GM08714 (cell line): ENCODE results near the gene G6PC3.
A peak's percentile ranks its signal among the peaks of the same experiment; 100 is the strongest.
"Not testable (repeated sequence)": the region's sequence is repeated elsewhere in the genome, so short reads cannot be mapped to it uniquely, and the experiment has no call there.

Experiments used
- H3K4me3 ChIP-seq: fragments of 200-500 bp; sonication (Bioruptor generic); 2 replicates; pipeline ENCODE4 v1.5.1; 2014; ENCODE audit warnings: mild to moderate bottlenecking, low read length, inconsistent platforms
- ZNF274 ChIP-seq: IDR thresholded peaks from 2 replicates; pipeline ENCODE4 v1.6.1; 2012; ENCODE audit warnings: mild to moderate bottlenecking, low read depth, low read length

G6PC3 gene

DNA sequence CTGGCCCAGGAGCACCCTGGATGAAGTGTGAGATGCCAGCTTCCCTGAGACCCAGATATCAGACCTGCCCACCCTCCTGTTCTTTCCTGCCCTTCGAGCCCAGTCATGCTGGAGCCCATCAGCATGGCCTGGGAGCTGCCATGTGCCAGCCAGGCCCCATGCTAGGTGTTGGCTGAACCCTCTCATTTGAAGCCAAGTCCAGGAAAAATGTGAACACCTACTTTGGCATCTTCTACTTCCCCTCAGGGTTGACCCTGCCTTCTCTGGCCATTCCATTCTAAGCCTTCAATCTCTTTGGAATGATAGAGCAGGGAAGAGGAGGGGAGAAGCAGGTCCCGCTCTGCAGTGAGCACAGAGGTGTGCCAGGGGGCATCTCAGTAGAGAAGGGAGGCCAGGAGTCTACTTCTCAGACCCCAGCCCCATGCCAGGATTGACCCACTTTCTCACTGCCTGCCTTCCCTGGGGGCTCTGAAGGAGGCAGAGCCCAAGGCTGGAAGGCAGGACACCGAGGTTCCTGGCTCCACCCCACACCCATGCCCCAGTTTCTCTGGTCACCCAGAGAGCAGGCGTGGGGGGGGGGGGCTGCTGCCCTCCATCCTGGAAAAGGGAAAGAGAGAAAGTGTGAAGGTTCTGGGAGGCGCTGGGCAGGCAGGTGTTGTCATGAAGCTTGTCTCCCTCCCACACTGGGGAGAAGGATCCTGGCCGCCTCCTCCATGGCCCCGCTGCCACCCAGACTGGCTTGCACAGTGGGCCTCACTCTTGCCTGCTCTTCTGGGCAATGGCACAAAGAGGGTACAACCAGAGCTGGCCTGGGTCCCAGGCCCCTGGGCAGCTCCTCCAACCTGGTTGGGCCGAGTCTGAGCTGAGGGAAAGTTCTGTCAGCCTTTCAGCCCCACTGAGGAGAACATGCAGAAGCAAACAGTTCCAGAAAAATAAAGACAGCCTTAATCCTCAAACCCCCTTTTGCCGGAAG is 43.6 kb downstream of the G6PC3 start:
- TF ChIP-seq ZNF274 = no peak

DNA sequence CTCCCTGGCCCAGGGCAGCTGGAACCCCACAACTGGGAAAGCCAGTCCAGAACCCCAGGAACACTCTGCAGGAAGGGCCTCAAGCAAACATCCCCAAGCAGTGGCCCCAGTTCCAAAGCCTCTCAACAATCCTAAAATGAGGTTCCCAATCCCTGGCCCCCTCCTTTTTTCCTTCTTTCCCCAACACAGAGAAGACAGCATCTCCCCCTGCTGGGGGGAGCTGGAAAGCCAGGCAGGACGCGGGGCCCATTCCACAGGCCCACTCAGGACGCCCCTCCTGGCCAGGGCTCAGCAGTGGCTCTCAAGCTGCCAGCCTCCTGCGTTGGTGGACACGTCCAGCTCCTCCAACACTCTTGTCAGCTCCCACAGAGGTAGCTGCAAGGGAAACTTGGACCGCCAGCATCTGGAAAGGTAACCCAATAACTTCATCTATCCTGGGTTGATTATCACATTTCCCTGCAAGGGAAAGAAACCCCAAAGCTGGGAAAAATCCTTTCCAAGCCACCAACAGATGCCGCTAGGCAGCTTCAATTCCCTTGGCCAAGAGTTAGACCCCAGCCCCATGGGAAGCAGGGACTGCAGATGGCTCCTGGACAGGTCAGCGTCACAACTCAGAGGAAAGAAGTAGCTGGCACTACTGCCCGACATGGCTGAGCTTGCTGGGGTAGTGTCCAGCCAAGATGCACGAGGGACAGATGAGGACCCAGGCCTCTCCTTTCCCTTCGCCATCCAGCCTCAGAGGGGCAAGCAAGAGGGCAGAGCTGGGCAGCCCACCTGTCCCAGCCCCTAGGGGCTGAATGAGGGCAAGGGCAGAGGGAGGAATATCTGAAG is 45.3 kb downstream of the G6PC3 start:
- TF ChIP-seq ZNF274 = no peak

More for the DNA sequence above, 43.6 kb downstream of the G6PC3 start:
- no peak overlapping the region for H3K4me3 ChIP-seq

DNA sequence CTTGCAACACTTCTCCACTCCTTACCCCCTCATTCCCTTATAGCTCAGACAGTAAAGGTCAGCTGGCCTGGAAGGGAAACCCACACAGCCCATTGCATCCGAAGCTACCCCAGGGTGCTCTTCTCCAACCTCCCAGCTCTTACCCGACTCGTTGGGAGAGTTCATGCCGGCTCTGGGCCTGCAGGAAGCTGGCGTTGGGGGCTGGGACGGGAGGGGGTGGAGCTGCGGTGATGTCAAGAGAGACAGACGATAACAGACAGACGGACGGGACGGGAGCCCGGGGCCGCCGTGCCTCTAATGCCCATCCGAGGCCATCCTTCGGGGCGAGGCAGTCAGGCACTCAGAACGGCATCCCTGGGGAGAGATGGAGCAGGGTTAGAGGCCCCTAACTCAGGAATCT is 46.8 kb downstream of the G6PC3 start:
- TF ChIP-seq ZNF274 = no peak
- no peak overlapping the region for H3K4me3 ChIP-seq

More for the DNA sequence above, 45.3 kb downstream of the G6PC3 start:
- no peak overlapping the region for H3K4me3 ChIP-seq

DNA sequence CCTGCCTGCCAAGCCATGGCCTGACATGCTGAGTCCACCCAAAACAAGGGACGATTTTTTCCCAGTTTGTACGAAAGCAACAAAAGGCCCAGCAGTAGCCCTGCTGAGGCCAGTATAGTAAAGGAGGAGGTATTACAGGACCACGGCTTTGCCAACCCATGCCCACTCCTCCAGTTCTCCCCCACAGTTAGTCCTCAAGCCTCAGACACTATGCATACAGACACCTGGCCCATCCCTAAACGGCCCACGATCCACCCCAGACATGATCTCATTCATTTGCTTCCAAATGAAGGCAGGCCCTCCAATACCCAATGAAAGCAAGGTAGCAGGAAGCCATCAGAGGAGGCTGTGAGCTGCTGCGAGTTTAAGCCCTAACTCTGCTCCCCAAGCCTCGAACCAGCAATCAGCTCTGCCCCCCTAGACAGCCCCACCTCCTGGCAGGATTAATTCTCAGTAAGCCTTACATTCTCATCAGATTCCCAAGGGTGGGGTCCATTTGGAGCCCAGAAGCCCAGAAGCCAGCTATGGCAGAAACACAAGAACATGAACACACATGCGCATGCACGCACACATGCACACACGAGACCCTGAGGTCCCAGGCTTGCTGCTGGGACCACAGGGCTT is 48.0 kb downstream of the G6PC3 start:
- TF ChIP-seq ZNF274 = no peak
- H3K4me3 ChIP-seq = no peak overlapping the region

DNA sequence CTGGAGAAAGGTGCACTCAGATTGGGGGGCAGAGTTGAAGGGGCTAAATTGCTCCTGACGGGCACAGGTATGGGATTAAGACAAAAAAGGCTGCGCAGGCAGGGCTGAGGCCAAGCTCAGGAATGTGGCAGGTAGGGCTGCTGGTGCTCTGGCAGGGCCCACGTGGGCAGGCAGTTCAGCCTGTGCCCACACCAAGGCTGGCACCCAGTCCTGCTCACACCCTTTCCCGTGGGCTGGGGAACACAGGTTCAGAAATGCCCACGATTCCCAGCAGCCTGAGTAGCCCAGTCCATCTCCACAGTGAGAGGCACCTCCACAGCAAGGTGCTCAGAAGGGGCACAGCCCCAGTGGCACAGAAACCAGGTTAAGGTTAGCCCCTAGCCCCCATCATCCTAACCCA is 48.5 kb downstream of the G6PC3 start:
- no peak overlapping the region for H3K4me3 ChIP-seq
- TF ChIP-seq ZNF274 = no peak

DNA sequence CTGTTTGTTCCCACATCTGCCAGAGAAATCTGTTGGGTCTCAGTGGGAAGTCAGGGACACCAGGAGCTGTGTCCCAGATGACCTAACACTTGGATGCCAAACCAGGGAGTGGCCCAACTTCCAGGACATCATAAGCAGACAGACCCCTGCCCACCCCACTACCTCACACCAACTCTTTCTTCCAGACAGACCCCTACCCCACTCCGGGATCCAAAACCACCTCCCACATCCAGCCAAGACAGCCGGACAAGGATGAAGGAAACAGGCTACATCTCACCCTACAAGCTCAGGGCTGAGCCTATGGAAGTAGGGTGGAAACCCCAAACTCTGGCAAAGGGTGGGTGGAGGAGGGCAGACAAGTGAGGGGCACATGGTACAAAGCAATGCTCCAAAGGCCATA is 49.3 kb downstream of the G6PC3 start:
- TF ChIP-seq ZNF274 = no peak
- no peak overlapping the region for H3K4me3 ChIP-seq

DNA sequence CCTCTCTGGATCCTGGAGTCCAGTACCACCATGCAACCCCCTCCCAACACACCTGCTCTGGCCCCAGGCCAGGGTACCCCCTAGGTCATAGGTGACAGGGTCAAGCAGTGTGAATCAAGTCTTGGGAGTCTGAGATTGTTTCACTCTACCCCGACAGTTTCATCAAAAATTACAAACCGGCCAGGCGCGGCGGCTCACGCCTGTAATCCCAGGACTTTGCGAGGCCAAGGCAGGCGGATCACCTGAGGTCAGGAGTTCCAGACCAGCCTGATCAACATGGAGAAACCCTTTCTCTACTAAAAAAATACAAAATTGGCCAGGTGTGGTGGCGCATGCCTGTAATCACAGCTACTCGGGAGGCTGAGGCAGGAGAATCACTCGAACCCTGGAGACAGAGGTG is 49.7 kb downstream of the G6PC3 start:
- H3K4me3 ChIP-seq = not testable (repeated sequence)

DNA sequence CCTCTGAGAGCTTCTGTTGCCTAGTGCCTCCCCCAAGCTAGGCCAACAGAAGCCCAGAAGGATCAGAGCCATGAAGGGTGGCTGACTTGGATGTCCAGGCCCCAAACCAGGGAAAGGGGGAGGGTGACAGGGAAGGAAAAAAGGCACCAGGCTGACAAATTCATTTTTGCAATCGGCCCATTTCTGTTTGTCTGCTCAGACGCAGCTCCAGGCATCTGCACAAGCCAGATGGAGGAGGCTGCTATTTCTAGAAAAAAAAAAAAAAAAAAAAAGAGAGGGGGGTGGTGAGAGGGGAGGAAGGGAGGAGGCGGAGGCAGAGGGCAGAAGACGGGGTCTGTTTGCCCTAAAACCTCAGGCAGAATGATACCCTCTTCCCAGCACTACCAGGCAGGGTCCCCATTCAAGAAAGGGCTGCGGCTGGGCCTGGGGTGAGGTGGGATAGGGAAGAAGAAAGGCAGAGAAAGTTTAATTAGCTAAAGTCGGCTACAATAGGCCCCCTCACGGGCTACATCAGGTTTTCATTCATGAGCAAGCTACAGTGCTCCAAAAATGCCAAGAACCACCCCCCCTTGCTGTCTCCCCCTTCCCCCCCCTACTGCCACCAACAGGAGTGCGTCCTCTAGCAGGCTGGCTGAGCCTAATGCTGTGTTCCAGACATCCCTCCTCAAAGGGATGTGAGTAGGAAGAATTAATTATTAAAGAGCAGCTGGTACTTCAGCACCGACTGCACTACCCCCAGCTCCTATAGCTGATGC is 50.5 kb downstream of the G6PC3 start:
- no peak for TF ChIP-seq ZNF274
- no peak overlapping the region for H3K4me3 ChIP-seq

DNA sequence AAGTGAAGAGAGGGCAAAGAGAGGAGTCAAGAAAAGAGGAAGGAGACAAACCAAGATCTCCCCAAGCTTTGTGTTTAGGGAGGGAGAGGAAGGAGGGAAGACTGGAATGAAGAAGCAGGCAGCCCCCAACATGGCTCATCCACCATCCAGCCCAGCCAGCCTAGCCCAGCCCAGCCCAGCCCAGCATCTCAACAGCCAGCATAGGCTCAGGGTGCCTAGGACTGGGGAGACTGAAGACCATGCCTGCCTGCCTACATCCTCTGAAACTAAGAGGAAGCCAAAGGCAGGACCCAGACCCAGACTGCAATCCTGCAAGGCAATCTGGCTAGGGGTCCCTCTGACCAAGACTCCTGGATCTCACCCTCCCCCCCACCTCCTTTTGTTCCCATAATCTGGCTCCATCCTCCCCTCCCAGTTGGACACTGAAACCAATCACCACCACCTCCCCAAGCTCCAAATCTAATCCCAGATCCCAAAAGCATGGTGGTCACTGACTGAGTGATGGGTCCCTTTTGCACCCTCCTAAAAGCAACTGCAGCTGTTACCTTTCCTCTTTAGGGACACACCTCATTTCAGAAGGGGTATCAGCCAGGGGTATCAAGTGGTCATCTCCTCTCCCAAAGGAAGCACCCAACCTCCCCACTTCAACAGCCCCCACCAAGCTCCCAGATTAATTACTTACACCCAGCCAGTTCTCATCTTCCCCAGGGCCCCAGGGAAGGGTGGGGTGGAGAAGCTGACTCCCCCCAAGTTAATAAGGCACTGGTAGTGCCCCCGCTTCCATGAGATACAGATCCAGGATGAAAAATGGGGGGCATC is 51.7 kb downstream of the G6PC3 start:
- no peak for TF ChIP-seq ZNF274
- H3K4me3 ChIP-seq = peak overlapping the region; percentile 82; the same call in 1 of the 2 replicates

DNA sequence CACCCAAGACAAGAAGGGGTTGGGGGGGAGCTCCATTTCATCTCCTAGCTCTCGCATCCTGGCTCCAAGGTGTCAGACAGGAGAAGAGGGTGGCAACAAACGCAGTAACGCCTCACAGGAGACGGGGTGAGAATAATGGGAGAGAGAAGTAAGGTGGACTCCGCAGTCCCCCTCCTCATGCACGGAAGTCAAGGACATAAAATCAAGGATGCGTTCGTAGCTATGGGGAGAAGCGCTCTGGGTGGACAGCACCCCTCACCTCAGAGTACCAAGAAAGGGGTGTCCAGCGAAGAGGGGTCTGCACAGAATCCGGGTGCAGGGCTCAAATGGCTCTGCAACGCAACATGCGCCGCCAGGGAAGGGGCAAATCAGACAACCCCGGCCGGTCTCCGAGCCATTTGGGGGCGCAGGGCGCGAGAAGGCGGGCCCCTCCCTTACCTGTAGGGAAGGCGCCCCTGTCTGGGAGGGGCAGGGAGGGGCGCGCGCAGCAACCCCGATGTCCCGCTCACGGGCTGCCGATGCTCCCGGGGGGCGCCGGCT is 52.4 kb downstream of the G6PC3 start:
- peak overlapping the region; percentile 82 for H3K4me3 ChIP-seq
- no peak for TF ChIP-seq ZNF274

DNA sequence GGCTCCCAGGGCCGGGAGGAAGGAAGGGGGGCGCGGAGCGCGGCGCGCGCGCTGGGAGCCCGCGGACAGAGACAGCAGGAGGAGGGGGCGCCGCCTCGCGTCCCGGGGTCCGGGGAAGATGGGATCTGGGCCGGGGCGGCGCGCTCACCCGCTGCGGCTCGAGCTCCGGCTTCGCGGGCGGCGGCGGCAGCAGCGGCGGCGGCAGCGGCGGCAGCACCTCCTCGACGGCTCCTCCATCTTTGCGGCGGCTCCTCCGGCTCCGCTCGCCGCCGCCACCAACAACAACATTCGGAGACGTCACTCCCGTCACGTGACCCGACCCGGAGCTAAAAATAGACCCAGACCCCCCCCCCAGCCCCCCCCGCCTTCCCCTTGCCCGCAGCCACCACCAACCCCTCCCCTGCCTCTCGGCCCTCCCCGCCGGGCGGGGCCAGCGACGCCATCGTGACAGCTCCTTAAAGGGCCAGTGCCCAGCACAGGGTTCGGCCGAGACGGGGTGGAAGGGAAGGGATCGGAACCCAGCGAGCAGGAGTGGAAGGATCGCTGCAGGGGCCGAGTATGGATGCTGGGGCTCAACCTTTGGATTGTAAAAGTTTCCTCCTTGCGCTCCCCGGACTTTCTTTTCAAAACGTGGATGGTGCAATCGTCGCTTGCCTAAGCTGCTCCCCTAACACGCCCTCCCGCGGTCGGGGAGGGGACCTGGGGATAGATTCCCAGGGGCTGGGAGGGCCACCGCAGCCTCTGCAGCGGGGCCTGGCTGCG is 53.0 kb downstream of the G6PC3 start, which contains the start of gene HDAC5:
Gene HDAC5 (minus strand): TSS at position 286 of the 762 bp plus-strand sequence. CDS start 6,126 bp downstream, outside the sequence.
- peak within 1 kb of the TSS; percentile 82 for H3K4me3 ChIP-seq
- no peak for TF ChIP-seq ZNF274

DNA sequence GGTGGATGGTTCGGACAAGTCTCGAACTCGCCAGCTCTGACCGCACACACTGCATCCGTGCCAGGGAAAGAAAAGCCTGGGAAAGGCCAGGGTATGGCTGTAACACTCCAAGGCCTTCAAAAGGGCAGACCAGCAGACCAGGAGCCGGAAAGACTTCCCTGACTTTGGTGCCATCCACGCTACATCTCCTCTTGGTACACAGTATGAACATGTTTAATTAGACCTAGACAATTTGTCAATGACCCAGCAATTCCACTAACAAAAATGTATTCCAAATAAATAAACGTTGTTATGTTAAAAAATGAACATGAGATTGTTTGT is 53.5 kb downstream of the G6PC3 start:
- H3K4me3 ChIP-seq = peak overlapping the region; percentile 63
- TF ChIP-seq ZNF274 = no peak
